AG09319 (cell line): ENCODE measurements around the gene LRCH1.

Experiments
- DNase-seq: peaks from one replicate; pipeline ENCODE4 v3.0.0-alpha.2; 2010; ENCODE audit warnings: low read depth; ENCODE audit errors: extremely low read depth
- CTCF ChIP-seq: IDR thresholded peaks from 2 replicates; pipeline ENCODE4 v1.5.1; 2011; ENCODE audit warnings: low read depth, mild to moderate bottlenecking, inconsistent platforms, low read length, moderate library complexity

LRCH1 gene

GRCh38 chr13:46666727-46667456, 113.9 kb downstream of the LRCH1 start:
- TF ChIP-seq CTCF: no peak
- no peak for DNase-seq

GRCh38 chr13:46667687-46668281, 114.8 kb downstream of the LRCH1 start:
- no peak for TF ChIP-seq CTCF
- no peak for DNase-seq

GRCh38 chr13:46668302-46668720, 115.3 kb downstream of the LRCH1 start:
- no peak for TF ChIP-seq CTCF
- peak; percentile 74 for DNase-seq

- TF ChIP-seq CTCF: no peak
- no peak for DNase-seq
Observed at GRCh38 chr13:46668931-46669525, 116.1 kb downstream of the LRCH1 start.

GRCh38 chr13:46672338-46673090, 119.5 kb downstream of the LRCH1 start:
- no peak for TF ChIP-seq CTCF
- no peak for DNase-seq

GRCh38 chr13:46675016-46675415, 122.0 kb downstream of the LRCH1 start:
- no peak for DNase-seq
- no peak for TF ChIP-seq CTCF

- DNase-seq: no peak
- no peak for TF ChIP-seq CTCF
Observed at GRCh38 chr13:46676378-46676725, 123.4 kb downstream of the LRCH1 start.
